WERI-Rb-1 (cell line): ENCODE data around the gene PRELID2.

ENCODE experiments used
- DNase-seq: peaks from one replicate; pipeline ENCODE4 v3.0.0-alpha.2; 2020
- H3K27ac ChIP-seq: fragments of 250-450 bp; sonication (Bioruptor Pico); 2 replicates; pipeline ENCODE4 v1.5.1; 2020; ENCODE audit warnings: mild to moderate bottlenecking, moderate library complexity
- H3K27me3 ChIP-seq: fragments of 250-450 bp; sonication (Bioruptor Pico); 2 replicates; pipeline ENCODE4 v1.5.1; 2021; ENCODE audit warnings: mild to moderate bottlenecking, low read depth, moderate library complexity; ENCODE audit not compliant: insufficient read depth, severe bottlenecking
- H3K36me3 ChIP-seq: fragments of 250-450 bp; sonication (Bioruptor Pico); 2 replicates; pipeline ENCODE4 v1.5.1; 2020; ENCODE audit warnings: mild to moderate bottlenecking, moderate library complexity
- H3K4me3 ChIP-seq: 2 replicates; pipeline ENCODE4 v1.5.1; 2011; ENCODE audit warnings: low read depth, mild to moderate bottlenecking, control low read depth, low read length
- H3K9me3 ChIP-seq: fragments of 250-450 bp; sonication (Bioruptor Pico); 2 replicates; pipeline ENCODE4 v1.5.1; 2021; ENCODE audit warnings: mild to moderate bottlenecking, moderate library complexity; ENCODE audit not compliant: severe bottlenecking
- TF ChIP-seq, protein P1 (sequence below): IDR thresholded peaks from 2 replicates; pipeline ENCODE4 v1.5.1; 2011; ENCODE audit warnings: low read depth, mild to moderate bottlenecking, control low read depth, inconsistent platforms, low read length

PRELID2 gene

GRCh38 chr5:145835848-145836239 is 702 bp upstream of the PRELID2 start:
- peak overlapping the region; percentile 81 for H3K27ac ChIP-seq
- H3K27me3 ChIP-seq, result no peaks in the 10 kb centered on the region
- no peaks in the 10 kb centered on the region for H3K36me3 ChIP-seq
- H3K4me3 ChIP-seq, result peak overlapping the region; percentile 66
- no peak for DNase-seq
- H3K9me3 ChIP-seq, result no peaks in the 10 kb centered on the region
- TF ChIP-seq, protein P1, sequence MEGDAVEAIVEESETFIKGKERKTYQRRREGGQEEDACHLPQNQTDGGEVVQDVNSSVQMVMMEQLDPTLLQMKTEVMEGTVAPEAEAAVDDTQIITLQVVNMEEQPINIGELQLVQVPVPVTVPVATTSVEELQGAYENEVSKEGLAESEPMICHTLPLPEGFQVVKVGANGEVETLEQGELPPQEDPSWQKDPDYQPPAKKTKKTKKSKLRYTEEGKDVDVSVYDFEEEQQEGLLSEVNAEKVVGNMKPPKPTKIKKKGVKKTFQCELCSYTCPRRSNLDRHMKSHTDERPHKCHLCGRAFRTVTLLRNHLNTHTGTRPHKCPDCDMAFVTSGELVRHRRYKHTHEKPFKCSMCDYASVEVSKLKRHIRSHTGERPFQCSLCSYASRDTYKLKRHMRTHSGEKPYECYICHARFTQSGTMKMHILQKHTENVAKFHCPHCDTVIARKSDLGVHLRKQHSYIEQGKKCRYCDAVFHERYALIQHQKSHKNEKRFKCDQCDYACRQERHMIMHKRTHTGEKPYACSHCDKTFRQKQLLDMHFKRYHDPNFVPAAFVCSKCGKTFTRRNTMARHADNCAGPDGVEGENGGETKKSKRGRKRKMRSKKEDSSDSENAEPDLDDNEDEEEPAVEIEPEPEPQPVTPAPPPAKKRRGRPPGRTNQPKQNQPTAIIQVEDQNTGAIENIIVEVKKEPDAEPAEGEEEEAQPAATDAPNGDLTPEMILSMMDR, result no peak

DNA sequence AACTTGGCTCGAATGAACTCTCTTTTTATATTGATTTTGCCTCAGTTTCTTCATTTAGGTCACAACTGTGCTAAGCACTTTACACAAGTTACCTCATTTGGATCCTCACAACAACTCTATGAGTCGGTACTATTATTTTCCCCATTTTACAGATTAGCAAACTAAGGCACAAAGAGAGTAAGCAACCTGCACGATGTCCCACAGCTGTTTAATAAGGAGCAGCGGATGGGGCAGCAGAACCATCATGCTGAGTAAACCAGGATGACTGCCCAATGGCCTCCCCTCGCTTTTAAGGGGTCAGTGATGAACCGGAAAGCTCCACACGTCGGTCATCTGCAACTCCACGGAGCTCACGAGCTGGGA is 607 bp downstream of the PRELID2 start:
- H3K27me3 ChIP-seq, result no peaks in the 10 kb centered on the region
- peak overlapping the region; percentile 66 for H3K4me3 ChIP-seq
- H3K27ac ChIP-seq, result no peak overlapping the region; the same call in 1 of the 2 replicates

DNA sequence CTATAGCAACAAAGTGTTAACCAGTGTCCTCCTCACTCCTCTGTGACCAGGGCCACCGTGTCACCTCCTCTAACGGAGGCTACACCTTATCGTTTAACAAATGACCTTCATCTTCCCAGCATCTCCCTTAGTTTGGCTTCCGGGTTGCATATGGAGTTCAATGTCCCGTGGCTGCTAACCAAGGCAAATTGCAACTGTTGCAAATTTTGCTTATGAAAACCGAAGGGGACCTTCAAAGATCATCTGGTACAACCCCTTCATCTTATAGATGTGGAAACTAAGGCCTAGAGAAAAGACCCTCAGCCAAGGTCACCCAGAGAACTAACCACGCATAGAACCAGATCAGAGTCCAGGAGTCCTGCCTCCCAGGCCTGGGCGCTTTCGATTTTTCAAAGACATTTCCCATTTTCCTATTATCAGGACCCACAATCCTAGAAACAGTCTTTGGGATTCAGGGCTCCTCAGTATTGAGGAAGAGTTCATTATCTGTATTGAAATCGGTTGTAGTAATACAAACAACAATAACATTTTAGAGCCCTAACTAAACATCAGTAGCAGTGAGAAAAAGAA is 1.4 kb downstream of the PRELID2 start:
- no peaks in the 10 kb centered on the region for H3K36me3 ChIP-seq
- H3K27me3 ChIP-seq, result no peaks in the 10 kb centered on the region
- H3K9me3 ChIP-seq, result no peaks in the 10 kb centered on the region
- no peak overlapping the region for H3K27ac ChIP-seq
- DNase-seq, result no peak
- no peak overlapping the region for H3K4me3 ChIP-seq
- TF ChIP-seq, protein P1, result no peak

More for the DNA sequence above, 607 bp downstream of the PRELID2 start:
- Histone ChIP-seq H3K36me3 (no peaks in the 10 kb centered on the region), H3K9me3 (no peaks in the 10 kb centered on the region)
- TF ChIP-seq, protein P1, result no peak
- peak; percentile 10 for DNase-seq

DNA sequence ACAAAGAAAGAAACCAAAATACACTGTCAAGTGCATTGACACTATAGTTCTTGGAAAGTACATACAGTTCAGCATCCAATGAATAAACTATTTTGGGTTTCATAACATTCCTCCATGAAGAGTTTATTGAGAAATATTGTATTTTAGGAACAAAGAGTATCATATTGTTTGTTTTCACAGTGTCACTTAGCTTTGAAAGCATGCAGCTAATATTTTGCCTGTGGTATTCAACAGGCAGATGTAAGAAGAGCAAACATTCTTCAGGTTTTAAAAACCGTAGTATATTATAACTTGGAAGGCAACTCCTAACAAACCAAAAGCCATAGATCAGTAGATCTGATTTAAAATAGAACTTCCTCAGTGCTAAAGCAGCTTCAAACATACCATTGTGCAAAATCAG is 4.5 kb downstream of the PRELID2 start:
- Histone ChIP-seq H3K36me3 (no peaks in the 10 kb centered on the region), H3K27ac (no peak overlapping the region)
- TF ChIP-seq, protein P1, result no peak

DNA sequence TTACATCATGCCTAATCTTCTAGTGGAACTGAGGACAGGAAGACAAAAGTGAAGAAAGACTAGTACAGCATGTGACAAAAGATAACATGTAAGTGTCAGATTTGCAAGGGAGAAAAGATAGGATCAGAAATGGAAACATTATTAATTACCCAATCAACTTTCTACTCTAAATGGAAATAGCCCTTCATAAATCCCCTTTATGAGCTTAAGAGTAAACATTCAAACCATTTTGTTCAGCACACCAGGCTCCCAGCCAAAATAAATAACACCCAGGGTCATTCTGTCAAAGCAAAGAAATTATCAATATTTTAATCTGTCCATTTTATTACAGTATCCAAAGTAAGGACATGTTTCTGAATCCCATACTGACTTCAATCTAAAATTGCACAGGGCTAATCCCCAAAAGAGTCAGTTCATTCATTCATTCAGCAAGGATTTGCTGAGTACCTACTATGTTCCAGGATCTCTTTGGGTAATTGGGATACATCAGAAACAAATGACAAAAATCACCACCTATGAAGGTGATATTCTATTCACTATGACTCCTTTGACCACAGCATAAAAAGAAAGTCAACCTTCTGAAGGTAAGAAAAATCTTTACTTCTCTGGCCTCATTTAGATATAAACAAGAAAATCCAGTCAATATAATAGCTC is 5.3 kb downstream of the PRELID2 start:
- no peak overlapping the region for H3K4me3 ChIP-seq
- H3K9me3 ChIP-seq, result no peaks in the 10 kb centered on the region
- no peak for DNase-seq
- no peak overlapping the region for H3K27ac ChIP-seq
- H3K27me3 ChIP-seq, result no peaks in the 10 kb centered on the region
- TF ChIP-seq, protein P1, result no peak
- no peaks in the 10 kb centered on the region for H3K36me3 ChIP-seq

More for the DNA sequence above, 4.5 kb downstream of the PRELID2 start:
- Histone ChIP-seq H3K4me3 (no peak overlapping the region), H3K9me3 (no peaks in the 10 kb centered on the region), H3K27me3 (no peaks in the 10 kb centered on the region)
- no peak for DNase-seq
